LoVo (cell line): Measurements from ENCODE around the gene IDH2.
"Not testable (repeated sequence)": the region's sequence is repeated elsewhere in the genome, so short reads cannot be mapped to it uniquely, and the experiment has no call there.

Source experiments
- DNase-seq: peaks from one replicate; pipeline ENCODE4 v3.0.0-alpha.2; 2016; ENCODE audit warnings: low spot score

IDH2 gene

DNA sequence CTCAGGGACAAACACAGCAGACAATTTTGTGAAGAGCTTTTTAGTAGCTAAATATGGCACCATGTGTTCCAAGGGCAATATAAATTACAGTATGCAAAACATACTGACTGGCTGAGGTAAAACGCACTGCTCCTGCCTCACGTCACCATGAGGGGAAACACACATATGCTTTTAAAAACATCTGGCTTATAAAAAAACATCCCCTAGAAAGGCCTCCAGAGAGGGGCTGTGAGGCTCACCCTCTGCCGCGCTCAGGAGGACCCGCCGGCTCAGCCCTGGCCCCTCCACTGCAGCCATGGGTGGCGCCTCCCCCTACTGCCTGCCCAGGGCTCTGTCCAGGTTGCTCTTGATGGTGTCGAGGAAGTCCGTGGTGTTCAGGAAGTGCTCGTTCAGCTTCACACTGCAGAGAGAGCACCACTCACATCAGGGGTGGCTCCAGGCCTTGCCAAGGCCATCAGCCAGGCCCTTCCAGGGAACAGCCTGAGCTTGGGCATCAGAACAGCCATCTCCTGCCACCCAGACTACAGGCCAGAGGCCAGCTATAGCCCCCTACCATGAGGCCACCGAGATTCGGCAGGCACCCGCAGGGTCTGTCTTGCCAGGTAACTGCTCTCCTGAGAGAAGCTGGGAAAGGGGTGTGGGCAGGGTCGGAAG lies 18.2 kb downstream of the IDH2 start:
- no peak for DNase-seq

GRCh38 chr15:90083419-90083818 lies 18.8 kb downstream of the IDH2 start:
- DNase-seq = no peak

GRCh38 chr15:90082140-90082715 lies 20.0 kb downstream of the IDH2 start:
- no peak for DNase-seq

DNA sequence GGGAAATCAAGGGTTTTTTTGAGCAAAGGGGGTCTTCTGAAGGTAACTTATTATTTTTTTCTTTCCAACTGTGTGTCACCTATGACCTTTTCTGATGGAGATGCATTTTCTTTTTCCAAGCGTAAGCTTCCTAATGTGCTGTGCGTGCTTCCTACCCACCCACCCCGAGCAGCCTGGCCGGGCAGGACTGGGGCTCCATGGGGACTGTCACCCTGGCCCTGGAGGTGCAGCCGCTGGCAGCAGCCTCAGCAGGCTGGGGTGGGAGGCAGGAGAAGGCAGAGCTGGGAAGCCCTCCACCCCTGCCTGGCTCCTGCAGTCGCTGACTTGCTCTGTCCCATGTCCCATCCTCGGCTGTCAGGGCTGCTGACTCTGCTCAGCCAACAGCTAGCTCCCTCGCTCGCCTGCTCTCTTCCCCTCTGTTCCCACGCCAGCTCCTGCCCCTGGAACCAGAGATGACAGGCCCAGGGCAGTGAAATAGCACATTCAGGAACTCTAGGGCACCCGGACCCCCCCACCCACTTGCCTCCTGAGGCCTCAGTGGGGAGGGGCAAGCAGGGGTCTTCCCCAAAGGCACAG lies 21.4 kb downstream of the IDH2 start:
- no peak for DNase-seq

DNA sequence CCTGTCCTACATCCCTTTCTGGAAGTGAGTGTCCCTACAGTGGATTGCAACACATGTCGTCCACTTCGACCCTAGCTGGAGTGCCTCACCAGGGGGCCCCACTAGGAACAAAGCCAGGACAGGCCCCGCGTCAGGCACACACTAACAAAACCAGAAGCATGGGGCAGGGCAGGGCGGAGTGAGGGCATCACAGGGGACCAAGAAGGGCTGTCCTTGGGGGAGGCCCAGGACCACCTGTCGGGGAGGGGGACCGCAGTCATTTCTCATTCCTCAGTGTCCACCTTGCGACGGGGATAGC lies 21.9 kb downstream of the IDH2 start:
- no peak for DNase-seq

DNA sequence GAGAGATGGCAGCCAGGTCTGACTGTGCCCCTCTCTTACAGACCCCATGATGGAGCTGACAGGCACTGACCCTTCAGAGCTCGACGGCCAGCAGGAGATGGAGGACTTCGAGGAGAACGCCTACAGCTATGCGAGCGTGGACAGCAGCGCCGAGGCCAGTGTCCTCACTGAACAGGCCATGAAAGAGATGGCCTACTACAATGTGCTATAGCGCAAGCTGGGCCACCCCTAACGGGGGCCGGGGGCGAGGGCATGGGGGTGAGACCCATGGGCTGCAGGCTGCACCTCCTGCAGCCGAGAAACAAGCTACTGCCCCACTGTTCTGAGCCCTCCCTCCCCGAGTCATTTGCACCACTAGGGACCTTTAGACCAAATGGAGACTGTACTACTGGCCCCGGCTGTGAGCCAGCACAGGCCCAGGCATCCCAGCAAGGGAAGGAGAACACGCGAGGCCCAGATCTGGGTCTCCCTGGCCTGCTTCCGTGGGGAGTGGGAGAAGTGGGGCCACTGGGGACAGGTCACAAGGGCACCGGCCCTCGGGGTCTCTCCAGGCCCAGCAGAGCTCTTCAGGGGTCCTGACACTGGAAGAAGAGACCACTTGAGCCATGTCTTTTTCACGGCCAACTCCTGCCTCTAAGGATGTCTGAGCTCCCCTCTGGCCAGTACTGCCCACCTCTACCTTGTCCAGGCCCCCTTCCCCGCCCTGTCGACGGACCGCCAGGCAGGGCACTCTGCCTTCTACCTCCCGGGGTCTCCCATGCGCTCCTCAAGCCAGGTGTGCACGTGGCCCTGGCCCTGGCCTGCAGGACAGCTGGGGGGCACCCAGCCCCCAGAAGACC lies 22.4 kb downstream of the IDH2 start:
- no peak for DNase-seq

- DNase-seq = no peak
Measured at GRCh38 chr15:90078965-90079364, 23.3 kb downstream of the IDH2 start.

GRCh38 chr15:90076716-90077115 lies 25.6 kb downstream of the IDH2 start:
- DNase-seq = no peak

DNA sequence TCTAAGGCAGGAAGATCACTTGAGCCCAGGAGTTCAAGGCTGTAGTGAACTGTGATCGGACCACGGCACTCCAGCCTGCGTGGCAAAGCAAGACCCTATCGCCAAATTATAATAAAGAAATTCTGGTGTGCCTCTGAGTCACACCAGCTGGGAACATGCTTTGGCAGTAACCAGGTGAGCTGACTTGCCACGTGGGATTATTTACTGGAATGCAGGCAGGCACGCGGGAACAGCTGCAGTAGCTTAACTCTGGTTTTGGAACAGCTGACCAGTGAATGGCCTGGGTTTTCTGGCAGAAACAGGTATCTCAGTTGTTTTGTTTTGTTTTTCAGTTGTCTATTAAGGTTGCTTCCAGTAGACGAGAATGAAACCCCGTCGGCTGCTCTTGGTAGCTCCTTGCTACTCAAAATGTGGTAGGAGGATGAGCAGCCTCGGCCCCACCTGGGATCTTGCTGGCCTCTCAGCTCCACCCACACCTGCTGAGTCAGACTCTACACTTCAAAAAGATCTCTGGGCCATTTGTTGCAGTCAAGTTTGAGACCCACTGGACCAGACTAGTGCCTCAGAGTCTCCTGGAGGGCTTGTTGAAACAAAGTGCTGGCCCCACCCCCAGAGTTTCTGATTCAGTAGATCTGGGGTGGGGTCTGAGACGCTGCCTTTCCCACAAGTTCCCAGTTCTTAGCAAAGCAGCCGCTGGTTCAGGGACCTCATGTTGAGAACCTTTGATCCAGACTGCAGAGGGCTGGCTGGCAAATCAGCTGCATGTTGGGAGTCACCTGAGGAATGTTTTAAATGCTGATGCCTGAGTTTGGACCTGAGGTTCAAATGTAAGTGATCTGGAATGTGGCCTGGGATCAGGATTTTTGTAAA lies 26.6 kb downstream of the IDH2 start:
- no peak for DNase-seq

- no peak for DNase-seq
Measured at GRCh38 chr15:90074916-90075315, 27.4 kb downstream of the IDH2 start.

DNA sequence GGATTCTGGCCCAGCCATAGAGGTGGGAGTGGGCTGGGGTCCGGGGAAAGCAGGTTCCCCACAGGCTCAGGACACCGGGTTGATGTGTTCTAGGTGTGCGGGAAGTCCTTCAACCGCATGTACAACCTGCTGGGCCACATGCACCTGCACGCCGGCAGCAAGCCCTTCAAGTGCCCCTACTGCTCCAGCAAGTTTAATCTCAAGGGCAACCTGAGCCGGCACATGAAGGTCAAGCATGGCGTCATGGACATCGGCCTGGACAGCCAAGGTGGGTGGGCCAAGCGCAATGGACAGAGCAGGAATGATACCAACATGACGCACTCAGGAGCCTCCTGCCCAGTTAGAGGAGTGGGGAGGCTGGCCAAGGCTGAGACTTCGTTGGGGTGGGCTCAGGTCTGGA lies 28.2 kb downstream of the IDH2 start:
- DNase-seq = no peak

DNA sequence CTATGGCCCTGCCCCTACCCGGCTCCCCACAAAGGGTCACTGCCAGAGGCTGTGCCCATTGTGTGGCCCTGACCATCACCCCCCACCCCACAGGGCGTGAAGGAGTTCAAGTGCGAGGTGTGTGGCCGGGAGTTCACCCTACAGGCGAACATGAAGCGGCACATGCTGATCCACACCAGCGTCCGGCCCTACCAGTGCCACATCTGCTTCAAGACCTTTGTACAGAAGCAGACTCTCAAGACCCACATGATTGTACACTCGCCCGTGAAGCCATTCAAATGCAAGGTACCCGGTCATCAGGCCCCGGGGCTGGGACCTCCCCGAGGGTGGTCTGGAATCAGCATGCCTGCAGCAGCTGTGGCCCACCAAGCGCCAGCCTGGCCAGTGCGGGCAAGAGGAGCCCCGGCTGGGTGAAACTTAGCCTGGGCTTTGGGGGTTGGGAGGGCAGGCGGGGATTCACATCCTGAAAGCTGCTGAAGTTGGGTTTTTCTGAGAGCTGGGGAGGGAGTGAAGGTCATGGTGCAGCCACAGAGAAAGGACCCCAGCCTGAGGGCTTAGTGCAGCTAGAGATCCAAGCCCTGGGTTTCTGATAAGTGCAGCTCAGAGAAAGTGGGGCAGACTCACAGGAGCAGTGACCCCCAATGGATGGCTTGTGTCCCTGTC lies 29.2 kb downstream of the IDH2 start:
- no peak for DNase-seq

- DNase-seq = peak; percentile 72
Measured at GRCh38 chr15:90071220-90071807, 31.0 kb downstream of the IDH2 start.

GRCh38 chr15:90070623-90071022 lies 31.6 kb downstream of the IDH2 start:
- not testable (repeated sequence) for DNase-seq

GRCh38 chr15:90067953-90068606 lies 34.2 kb downstream of the IDH2 start:
- no peak for DNase-seq

GRCh38 chr15:90067181-90067952 lies 34.9 kb downstream of the IDH2 start:
- DNase-seq = no peak

DNA sequence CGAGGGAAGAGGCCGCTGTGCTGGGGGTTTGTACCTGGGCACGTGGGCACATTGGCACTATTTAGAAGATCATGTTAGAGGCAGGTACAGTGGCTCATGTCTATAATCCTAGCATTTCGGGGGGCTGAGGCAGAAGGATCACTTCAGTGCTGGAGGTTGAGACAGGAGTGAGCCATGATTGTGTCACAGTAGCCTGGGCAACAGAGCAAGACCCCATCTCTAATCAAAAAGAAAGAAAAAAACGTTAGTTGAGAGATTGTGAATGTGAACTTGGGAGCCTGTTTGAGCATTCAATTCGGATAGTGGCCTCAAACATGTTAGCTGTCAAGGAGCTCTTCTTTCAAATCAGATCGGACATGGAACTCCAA lies 36.6 kb downstream of the IDH2 start:
- DNase-seq = no peak

- DNase-seq = no peak
Measured at GRCh38 chr15:90064911-90065681, 37.2 kb downstream of the IDH2 start.

DNA sequence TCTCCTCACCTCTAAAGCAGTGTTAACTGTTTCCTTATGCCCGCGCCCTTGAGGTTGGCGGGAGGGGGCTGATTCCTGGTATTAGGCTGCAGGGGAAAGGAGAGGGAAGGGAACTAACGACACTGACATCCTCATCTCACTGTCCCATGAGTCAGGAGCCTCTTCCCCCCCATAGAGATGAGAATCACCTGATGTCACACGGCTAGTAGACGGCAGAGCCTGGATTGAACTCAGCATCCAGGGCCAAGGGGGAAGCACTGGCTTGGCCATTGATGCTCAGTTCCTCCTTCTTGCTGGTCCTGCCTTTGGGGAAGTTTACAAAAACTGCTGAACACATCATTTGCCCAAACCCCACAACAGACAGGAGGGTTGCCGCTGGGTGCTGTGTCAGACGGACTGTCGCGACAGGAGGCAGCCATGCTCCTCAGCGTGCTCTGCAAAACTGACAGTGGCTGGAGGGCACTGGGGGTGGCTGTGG lies 38.5 kb downstream of the IDH2 start:
- no peak for DNase-seq
